ENCODE measurements around the gene TUBA1C.
"Not testable (repeated sequence)": the region's sequence is repeated elsewhere in the genome, so short reads cannot be mapped to it uniquely, and the experiment has no call there.

Gene TUBA1C

DNA sequence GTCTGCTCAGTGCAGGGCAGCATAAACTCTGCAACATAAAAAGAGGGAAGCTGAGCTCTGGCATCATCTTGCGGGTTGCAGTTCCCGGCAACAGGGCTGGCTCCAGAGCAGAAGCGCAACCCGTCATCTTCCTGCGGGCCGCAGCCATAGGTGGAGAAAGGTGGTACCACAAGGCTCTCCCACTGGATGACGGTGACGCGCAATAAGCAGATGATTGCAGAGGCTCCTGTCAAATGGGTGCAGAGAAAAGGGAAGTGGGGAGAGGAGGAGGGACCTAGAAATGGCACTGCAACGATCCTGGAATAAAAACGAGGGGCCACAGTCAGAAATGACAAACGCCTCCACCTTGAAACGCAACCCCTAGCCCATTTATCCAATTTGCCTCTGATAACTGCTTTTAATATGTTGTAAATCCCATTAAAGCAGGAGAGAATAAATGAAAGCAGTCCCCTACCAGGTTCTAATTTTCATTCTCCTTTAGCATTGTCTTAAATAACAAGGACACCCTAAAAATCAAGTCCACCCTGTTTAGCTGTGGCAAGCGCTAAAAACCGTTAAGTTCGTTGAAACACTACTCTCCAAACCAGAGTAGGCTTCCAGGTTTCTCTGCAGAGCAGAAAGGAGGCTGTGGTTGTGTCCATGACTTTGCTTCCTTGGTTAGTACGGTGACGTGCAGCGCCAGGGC is 30.9 kb upstream of the TUBA1C start:
- intact Hi-C loops (cut with micrococcal nuclease), result loop anchor here (1.0 to 2.0 kb wide), 4 partner anchors 12 to 173 kb away; partner anchors contain the start of genes KMT2D and TUBA1A
- Mint-ChIP-seq H3K9me3 (no peaks in the 10 kb centered on the region), H3K27ac (peak overlapping the region; percentile 94), H3K4me1 (ENCODE audit: low read depth) (peaks cover 62% of the 10 kb centered on the region), H3K36me3 (ENCODE audit: low read depth) (no peaks in the 10 kb centered on the region), H3K4me3 (peak overlapping the region; percentile 77), H3K27me3 (peaks cover 1% of the 10 kb centered on the region)

GRCh38 chr12:49236423-49236822 is 28.5 kb upstream of the TUBA1C start:
- no peaks in the 10 kb centered on the region for H3K9me3 Mint-ChIP-seq
- intact Hi-C loops (cut with micrococcal nuclease), result no loop called here
- no peaks in the 10 kb centered on the region for H3K36me3 Mint-ChIP-seq (ENCODE audit: low read depth)
- peaks cover 43% of the 10 kb centered on the region for H3K4me1 Mint-ChIP-seq (ENCODE audit: low read depth)
- H3K27ac Mint-ChIP-seq, result no peak overlapping the region
- H3K4me3 Mint-ChIP-seq, result no peak overlapping the region
- peaks cover 1% of the 10 kb centered on the region for H3K27me3 Mint-ChIP-seq

- H3K27ac Mint-ChIP-seq, result no peak overlapping the region
- intact Hi-C loops (cut with micrococcal nuclease), result no loop called here
Observed at GRCh38 chr12:49243631-49244030, 21.3 kb upstream of the TUBA1C start.

DNA sequence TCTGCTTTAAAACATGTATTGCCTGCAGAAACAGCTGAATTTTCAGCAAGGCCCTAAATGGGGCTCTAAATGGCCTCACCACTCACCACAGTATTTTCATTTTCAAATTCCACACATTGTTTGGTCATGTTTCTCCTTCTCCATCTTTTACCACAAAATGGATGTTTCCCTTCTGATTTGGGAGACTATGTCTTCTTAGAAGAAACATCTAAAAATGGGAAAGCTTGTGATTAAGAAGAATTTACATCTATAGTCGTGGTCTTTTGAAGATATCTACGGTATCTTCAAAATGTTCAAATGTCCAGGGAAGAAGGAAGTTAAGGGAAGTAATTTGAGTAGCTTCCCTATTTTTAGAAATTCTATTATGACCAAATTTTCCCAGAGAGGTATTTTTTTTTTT is 20.7 kb upstream of the TUBA1C start:
- peak overlapping the region; percentile 82 for H3K27ac Mint-ChIP-seq
- H3K4me1 Mint-ChIP-seq (ENCODE audit: low read depth), result peaks cover 14% of the 10 kb centered on the region
- H3K27me3 Mint-ChIP-seq, result no peaks in the 10 kb centered on the region
- H3K36me3 Mint-ChIP-seq (ENCODE audit: low read depth), result no peaks in the 10 kb centered on the region
- H3K9me3 Mint-ChIP-seq, result no peaks in the 10 kb centered on the region
- peak overlapping the region; percentile 55 for H3K4me3 Mint-ChIP-seq
- intact Hi-C loops (cut with micrococcal nuclease), result no loop called here

More at GRCh38 chr12:49243631-49244030, 21.3 kb upstream of the TUBA1C start:
- H3K36me3 Mint-ChIP-seq (ENCODE audit: low read depth), result no peaks in the 10 kb centered on the region
- H3K27me3 Mint-ChIP-seq, result no peaks in the 10 kb centered on the region
- peaks cover 14% of the 10 kb centered on the region for H3K4me1 Mint-ChIP-seq (ENCODE audit: low read depth)
- H3K9me3 Mint-ChIP-seq, result no peaks in the 10 kb centered on the region
- no peak overlapping the region for H3K4me3 Mint-ChIP-seq

DNA sequence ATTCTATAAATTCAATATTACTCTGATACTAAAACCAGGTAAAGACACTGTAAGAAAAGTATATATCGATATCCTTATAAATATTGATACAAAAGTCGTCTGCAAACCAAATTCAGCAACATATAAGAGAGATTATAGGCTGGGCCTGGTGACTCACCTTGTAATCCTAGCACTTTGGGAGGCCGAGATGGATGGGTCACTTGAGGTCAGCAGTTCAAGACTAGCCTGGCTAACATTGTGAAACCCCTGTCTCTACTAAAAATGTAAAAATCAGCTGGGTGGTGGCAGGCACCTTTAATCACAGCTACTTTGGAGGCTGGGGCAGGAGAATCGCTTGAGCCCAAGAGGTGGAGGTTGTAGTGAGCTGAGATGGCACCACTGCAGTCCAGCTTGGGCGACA is 13.5 kb upstream of the TUBA1C start:
- H3K27ac Mint-ChIP-seq, result no peak overlapping the region
- no peaks in the 10 kb centered on the region for H3K36me3 Mint-ChIP-seq (ENCODE audit: low read depth)
- H3K4me3 Mint-ChIP-seq, result no peak overlapping the region
- intact Hi-C loops (cut with micrococcal nuclease), result no loop called here
- no peaks in the 10 kb centered on the region for H3K9me3 Mint-ChIP-seq
- H3K4me1 Mint-ChIP-seq (ENCODE audit: low read depth), result peaks cover 22% of the 10 kb centered on the region
- no peaks in the 10 kb centered on the region for H3K27me3 Mint-ChIP-seq

DNA sequence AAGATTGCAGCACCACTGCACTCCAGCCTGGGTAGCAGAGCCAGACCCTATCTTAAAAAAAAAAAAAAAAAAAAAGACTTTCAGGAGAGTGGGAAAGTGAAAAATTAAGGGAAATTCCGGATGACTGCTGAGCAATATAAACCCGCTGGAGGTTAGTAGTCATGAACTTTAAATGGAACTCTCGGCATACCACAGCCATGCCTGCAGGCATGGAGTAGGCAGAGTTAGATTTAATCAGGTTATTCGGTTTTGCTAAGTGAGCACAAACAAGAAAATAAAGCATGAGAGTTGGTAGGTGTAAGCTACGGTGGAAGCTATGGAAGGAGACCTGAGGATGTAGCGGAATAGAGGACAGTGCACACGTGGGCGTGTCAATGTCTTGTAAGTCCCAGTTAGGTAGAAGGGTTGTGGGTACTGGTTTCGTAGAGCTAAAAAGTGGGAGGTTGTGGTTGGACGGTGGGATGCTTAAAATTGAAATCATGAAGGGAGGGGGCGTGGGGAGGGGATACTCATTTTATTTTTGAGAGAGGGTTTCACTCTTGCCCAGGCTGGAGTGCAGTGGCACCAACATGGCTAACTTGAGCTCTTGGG is 11.8 kb upstream of the TUBA1C start:
- H3K4me1 Mint-ChIP-seq (ENCODE audit: low read depth), result peaks cover 32% of the 10 kb centered on the region
- no peak overlapping the region for H3K27ac Mint-ChIP-seq
- intact Hi-C loops (cut with micrococcal nuclease), result no loop called here
- H3K36me3 Mint-ChIP-seq (ENCODE audit: low read depth), result no peaks in the 10 kb centered on the region
- H3K4me3 Mint-ChIP-seq, result no peak overlapping the region
- H3K9me3 Mint-ChIP-seq, result no peaks in the 10 kb centered on the region
- no peaks in the 10 kb centered on the region for H3K27me3 Mint-ChIP-seq

- H3K4me1 Mint-ChIP-seq (ENCODE audit: low read depth), result peaks cover 43% of the 10 kb centered on the region
- H3K27me3 Mint-ChIP-seq; H3K9me3 Mint-ChIP-seq; H3K27ac Mint-ChIP-seq; intact Hi-C loops (cut with micrococcal nuclease); H3K36me3 Mint-ChIP-seq (ENCODE audit: low read depth); H3K4me3 Mint-ChIP-seq: not testable (repeated sequence)
Observed at GRCh38 chr12:49255456-49255855, 9.4 kb upstream of the TUBA1C start.

DNA sequence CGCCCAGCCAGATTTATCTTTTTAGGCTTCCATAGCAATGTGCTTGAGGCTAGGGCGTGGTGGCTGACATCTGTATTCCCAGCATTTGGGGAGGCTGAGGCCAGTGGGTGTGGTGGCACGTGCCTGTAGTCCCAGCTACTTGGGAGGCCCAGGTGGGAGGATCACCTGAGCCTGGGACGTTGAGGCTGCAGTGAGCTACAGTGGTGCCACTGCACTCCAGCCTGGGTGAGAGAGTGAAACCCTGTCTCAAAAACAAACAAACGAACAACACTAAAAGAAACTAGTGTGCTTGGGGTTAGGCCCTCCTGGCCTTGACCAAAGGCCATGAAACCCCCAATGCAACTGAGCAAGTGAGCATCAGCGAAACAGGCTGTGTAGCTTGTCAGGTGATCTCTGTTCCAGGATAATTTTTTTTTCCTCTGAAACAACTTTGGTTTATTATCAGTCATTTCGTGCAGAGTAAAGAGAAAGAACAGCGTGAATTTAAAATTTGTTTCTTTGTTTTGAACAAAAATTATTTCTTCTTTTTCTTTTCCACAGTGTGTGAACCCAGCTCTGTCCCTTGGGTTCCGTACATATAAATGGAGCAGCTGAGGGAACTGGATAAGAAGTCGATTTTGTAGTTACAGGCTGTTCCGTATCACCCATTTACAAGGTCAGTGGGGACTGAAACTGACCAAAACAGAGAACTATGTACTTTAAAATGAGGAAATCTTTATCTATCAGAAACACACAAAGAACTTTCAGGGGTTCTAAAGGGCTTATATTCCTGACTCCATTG is 8.8 kb upstream of the TUBA1C start:
- Mint-ChIP-seq H3K27me3 (no peaks in the 10 kb centered on the region), H3K27ac (peak overlapping the region; percentile 73), H3K36me3 (ENCODE audit: low read depth) (no peaks in the 10 kb centered on the region), H3K4me3 (no peak overlapping the region), H3K9me3 (no peaks in the 10 kb centered on the region), H3K4me1 (ENCODE audit: low read depth) (peaks cover 45% of the 10 kb centered on the region)
- intact Hi-C loops (cut with micrococcal nuclease), result no loop called here

- peak overlapping the region; percentile 73 for H3K27ac Mint-ChIP-seq
- H3K4me3 Mint-ChIP-seq; intact Hi-C loops (cut with micrococcal nuclease); H3K36me3 Mint-ChIP-seq (ENCODE audit: low read depth); H3K27me3 Mint-ChIP-seq; H3K9me3 Mint-ChIP-seq: not testable (repeated sequence)
- peaks cover 45% of the 10 kb centered on the region for H3K4me1 Mint-ChIP-seq (ENCODE audit: low read depth)
Observed at GRCh38 chr12:49257508-49258184, 7.2 kb upstream of the TUBA1C start.

DNA sequence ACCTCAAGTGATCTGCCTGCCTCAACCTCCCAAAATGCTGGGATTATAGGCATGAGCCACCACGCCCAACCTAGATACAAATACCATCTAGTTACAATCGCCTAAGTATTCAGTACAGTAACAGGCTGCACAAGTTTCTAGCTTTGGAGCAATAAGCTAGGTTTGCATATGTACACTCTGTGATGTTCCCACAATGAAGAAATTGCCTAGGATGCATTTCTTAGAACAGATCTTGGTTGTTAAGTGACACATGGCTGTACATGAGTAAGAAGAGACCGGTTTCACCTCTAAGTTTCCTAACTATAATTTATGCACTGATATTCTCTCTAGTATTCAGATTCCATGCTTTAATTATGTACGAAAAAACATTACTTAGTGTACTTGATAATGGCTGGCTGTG is 5.4 kb upstream of the TUBA1C start:
- Mint-ChIP-seq H3K27me3 (no peaks in the 10 kb centered on the region), H3K27ac (peak overlapping the region; percentile 67), H3K36me3 (ENCODE audit: low read depth) (peaks cover 6% of the 10 kb centered on the region), H3K4me1 (ENCODE audit: low read depth) (peaks cover 48% of the 10 kb centered on the region), H3K9me3 (no peaks in the 10 kb centered on the region), H3K4me3 (no peak overlapping the region)
- intact Hi-C loops (cut with micrococcal nuclease), result no loop called here

GRCh38 chr12:49260166-49260565 is 4.7 kb upstream of the TUBA1C start:
- Mint-ChIP-seq H3K27ac (peak overlapping the region; percentile 67), H3K36me3 (ENCODE audit: low read depth) (peaks cover 13% of the 10 kb centered on the region), H3K4me1 (ENCODE audit: low read depth) (peaks cover 46% of the 10 kb centered on the region), H3K27me3 (no peaks in the 10 kb centered on the region), H3K9me3 (no peaks in the 10 kb centered on the region), H3K4me3 (no peak overlapping the region)
- intact Hi-C loops (cut with micrococcal nuclease), result no loop called here

DNA sequence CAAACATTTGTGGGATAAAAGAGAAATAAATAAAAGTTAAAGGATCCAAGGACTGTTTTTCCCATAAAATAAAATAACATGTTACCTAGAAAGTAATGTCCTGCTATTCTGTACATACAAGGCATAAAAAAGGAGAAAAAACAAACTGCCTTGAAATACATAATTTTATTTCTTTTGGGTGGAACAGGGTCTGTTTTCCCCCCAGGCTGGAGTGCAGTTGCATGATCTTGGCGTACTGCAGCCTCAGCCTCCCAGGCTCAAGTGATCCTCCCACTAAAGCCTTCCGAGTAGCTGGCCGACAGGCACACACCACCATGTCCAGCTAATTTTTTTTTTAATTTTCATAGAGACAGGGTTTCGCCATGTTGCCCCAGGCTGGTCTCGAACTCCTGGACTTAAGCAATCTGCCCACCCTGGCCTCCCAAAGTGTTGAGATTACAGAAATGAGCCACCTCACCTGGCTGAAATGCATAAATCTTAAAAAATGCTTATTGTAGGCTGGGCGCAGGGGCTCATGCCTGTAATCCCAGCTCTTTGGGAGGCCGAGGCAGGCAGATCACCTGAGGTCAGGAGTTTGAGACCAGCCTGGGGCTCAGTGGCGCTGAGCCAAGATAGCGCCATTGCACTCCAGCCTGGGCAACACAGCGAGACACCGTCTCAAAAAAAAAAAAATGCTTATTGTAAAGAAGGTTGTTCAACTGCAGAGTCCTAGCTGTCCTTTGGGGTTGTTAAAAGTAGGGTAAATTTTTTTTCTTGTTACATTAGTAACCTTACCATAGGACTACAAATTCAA is 4.1 kb upstream of the TUBA1C start:
- intact Hi-C loops (cut with micrococcal nuclease), result no loop called here

DNA sequence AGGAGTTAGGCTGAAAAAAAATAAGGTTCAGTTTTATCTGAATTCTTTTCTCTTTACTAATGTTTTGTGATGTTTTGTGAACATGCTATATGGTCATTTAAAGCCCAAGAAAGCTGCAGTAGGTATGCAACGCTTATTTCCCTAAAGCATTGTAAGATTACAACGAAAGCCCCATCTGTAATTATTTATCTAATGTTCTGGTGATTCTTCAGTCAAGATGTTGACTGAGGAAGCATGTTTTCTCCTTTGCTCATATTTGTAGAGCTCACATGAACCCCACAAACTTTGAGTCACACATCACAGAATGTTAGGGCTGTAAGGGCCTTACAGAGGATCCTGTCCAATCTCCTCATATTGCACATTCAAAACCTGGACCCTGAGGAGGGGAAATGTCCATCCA is 3.2 kb upstream of the TUBA1C start:
- intact Hi-C loops (cut with micrococcal nuclease), result no loop called here
- Mint-ChIP-seq H3K36me3 (ENCODE audit: low read depth) (peaks cover 26% of the 10 kb centered on the region), H3K4me3 (no peak overlapping the region), H3K4me1 (ENCODE audit: low read depth) (peaks cover 32% of the 10 kb centered on the region), H3K27ac (no peak overlapping the region), H3K9me3 (no peaks in the 10 kb centered on the region), H3K27me3 (no peaks in the 10 kb centered on the region)

More for the DNA sequence above, 4.1 kb upstream of the TUBA1C start:
- Mint-ChIP-seq H3K4me3 (no peak overlapping the region), H3K27me3 (no peaks in the 10 kb centered on the region), H3K36me3 (ENCODE audit: low read depth) (peaks cover 19% of the 10 kb centered on the region), H3K9me3 (no peaks in the 10 kb centered on the region), H3K4me1 (ENCODE audit: low read depth) (peaks cover 40% of the 10 kb centered on the region), H3K27ac (peak overlapping the region; percentile 67)

Measured in dendritic cell treated with granulocyte-macrophage colony-stimulating factor and Interleukin-4, amounts not matched to agents 40 ng/mL and 50 ng/mL, for 4 days (primary cell).